HEK293 (cell line): ENCODE measurements around the gene D2HGDH.

ENCODE experiments used
- BCL11A ChIP-seq: fragments of 450-650 bp; formaldehyde crosslinking; IDR thresholded peaks from 2 replicates; pipeline ENCODE4 v1.5.1; 2016; ENCODE audit warnings: low read depth, missing biosample characterization, missing genetic modification characterization
- TCF7L2 ChIP-seq: IDR thresholded peaks from 2 replicates; pipeline ENCODE4 v1.6.1; 2011; ENCODE audit warnings: low read depth, mild to moderate bottlenecking, inconsistent platforms, low read length, moderate library complexity, borderline replicate concordance
- WT1 ChIP-seq: fragments of 450-650 bp; formaldehyde crosslinking; IDR thresholded peaks from 2 replicates; pipeline ENCODE4 v1.5.1; 2016; ENCODE audit warnings: missing biosample characterization, missing genetic modification characterization
- ZBTB1 ChIP-seq: fragments of 450-650 bp; formaldehyde crosslinking; IDR thresholded peaks from 2 replicates; pipeline ENCODE4 v1.5.1; 2016; ENCODE audit warnings: missing biosample characterization, missing genetic modification characterization
- ZBTB26 ChIP-seq: fragments of 450-650 bp; formaldehyde crosslinking; optimal IDR thresholded peaks from 2 replicates; pipeline ENCODE3; 2016; ENCODE audit warnings: missing biosample characterization, mild to moderate bottlenecking, missing genetic modification characterization
- ZBTB7A ChIP-seq: fragments of 450-650 bp; formaldehyde crosslinking; IDR thresholded peaks from 2 replicates; pipeline ENCODE4 v1.5.1; 2016; ENCODE audit warnings: low read depth, missing biosample characterization, missing genetic modification characterization
- ZFHX2 ChIP-seq: fragments of 450-650 bp; formaldehyde crosslinking; conservative IDR thresholded peaks from 2 replicates; pipeline ENCODE4 v1.5.1; 2016; ENCODE audit warnings: missing biosample characterization, missing genetic modification characterization
- ZNF133 ChIP-seq: fragments of 450-650 bp; formaldehyde crosslinking; IDR thresholded peaks from 2 replicates; pipeline ENCODE4 v1.5.1; 2016; ENCODE audit warnings: missing biosample characterization, missing genetic modification characterization
- ZNF449 ChIP-seq: fragments of 450-650 bp; formaldehyde crosslinking; IDR thresholded peaks from 2 replicates; pipeline ENCODE4 v1.5.1; 2017; ENCODE audit warnings: missing biosample characterization, mild to moderate bottlenecking, missing genetic modification characterization, moderate library complexity
- ZNF560 ChIP-seq: fragments of 450-650 bp; formaldehyde crosslinking; IDR thresholded peaks from 2 replicates; pipeline ENCODE4 v1.5.1; 2017; ENCODE audit warnings: missing biosample characterization, missing genetic modification characterization, borderline replicate concordance
- TF ChIP-seq, protein P1 (sequence below): fragments of 450-650 bp; formaldehyde crosslinking; IDR thresholded peaks from 2 replicates; pipeline ENCODE4 v1.5.1; 2016; ENCODE audit warnings: missing biosample characterization, missing genetic modification characterization

GRCh38 chr2:241762933-241763369, 28.5 kb downstream of the D2HGDH start:
- TF ChIP-seq, protein P1, sequence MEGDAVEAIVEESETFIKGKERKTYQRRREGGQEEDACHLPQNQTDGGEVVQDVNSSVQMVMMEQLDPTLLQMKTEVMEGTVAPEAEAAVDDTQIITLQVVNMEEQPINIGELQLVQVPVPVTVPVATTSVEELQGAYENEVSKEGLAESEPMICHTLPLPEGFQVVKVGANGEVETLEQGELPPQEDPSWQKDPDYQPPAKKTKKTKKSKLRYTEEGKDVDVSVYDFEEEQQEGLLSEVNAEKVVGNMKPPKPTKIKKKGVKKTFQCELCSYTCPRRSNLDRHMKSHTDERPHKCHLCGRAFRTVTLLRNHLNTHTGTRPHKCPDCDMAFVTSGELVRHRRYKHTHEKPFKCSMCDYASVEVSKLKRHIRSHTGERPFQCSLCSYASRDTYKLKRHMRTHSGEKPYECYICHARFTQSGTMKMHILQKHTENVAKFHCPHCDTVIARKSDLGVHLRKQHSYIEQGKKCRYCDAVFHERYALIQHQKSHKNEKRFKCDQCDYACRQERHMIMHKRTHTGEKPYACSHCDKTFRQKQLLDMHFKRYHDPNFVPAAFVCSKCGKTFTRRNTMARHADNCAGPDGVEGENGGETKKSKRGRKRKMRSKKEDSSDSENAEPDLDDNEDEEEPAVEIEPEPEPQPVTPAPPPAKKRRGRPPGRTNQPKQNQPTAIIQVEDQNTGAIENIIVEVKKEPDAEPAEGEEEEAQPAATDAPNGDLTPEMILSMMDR, result no peak
- TF ChIP-seq ZNF449 (no peak), ZBTB26 (tag by site-specific recombination) (no peak), ZNF560 (tag by site-specific recombination) (no peak), ZBTB1 (no peak), BCL11A (tag by site-specific recombination) (no peak), ZBTB7A (no peak), WT1 (no peak), TCF7L2 (no peak), ZNF133 (tag by site-specific recombination) (no peak), ZFHX2 (tag by site-specific recombination) (no peak)
